GM19035 (cell line): ENCODE results near the gene METAP1D.

Experiments
- ATAC-seq: cut with Tn5 transposase; IDR thresholded peaks from one replicate; pipeline ENCODE4 v1.9.1; 2021; ENCODE audit not compliant: unreplicated experiment

Gene METAP1D

DNA sequence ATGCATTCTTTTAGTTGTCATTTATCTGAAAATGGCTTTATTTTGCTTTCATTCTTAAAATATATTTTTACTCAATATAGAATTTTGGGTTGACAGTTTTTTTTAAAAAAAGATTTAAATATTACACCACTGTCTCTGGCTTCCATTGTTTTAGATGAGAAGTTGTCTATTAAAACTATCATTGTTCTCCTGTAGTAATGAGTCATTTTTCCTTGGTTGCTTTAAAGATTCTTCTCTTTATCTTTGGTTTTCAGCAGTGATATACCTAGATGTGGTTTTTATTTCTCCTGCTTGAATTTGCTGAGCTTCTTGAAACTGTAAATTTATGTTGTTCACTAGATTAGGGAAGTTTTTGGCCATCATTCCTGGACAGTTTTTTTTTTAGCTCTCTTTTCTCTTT, 129.7 kb downstream of the METAP1D start:
- no peak for ATAC-seq
